Amniotic epithelial cell (primary cell): Measurements from ENCODE around the gene CXCL14.

Experiments used
- DNase-seq: peaks from one replicate; pipeline ENCODE4 v3.0.0-alpha.2; 2010; ENCODE audit warnings: low read depth

The CXCL14 gene

GRCh38 chr5:135596157-135596763 is 17.5 kb upstream of the CXCL14 start:
- no peak for DNase-seq

- no peak for DNase-seq
Measured at GRCh38 chr5:135594416-135594960, 15.7 kb upstream of the CXCL14 start.

GRCh38 chr5:135593886-135594285 is 15.1 kb upstream of the CXCL14 start:
- DNase-seq = no peak

GRCh38 chr5:135593141-135593540 is 14.3 kb upstream of the CXCL14 start:
- no peak for DNase-seq

GRCh38 chr5:135592312-135593045 is 13.7 kb upstream of the CXCL14 start:
- DNase-seq = no peak

GRCh38 chr5:135591277-135591676 is 12.5 kb upstream of the CXCL14 start:
- DNase-seq = no peak

GRCh38 chr5:135589152-135589551 is 10.4 kb upstream of the CXCL14 start:
- no peak for DNase-seq

- no peak for DNase-seq
Measured at GRCh38 chr5:135587721-135588663, 9.2 kb upstream of the CXCL14 start.

DNA sequence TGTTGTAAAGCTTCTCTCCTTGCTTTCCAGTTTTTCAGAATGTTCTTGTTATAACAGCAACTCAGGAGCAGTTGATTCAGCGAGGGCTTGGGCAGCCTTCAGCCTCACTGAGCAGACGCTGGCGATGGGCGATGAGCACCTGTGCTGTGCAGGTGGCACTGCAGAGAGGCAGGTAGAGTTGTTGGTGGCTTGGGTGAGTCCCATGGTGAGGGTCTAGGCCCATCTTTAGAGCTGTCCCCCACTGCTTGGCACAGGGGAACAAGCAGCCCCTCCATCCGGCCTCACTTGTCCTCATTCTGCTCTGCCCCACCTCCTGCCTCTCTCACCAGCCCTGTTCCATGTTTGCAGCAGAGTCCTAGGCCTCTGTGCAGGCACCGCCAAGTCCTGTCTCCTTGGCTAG is 6.1 kb upstream of the CXCL14 start:
- no peak for DNase-seq

DNA sequence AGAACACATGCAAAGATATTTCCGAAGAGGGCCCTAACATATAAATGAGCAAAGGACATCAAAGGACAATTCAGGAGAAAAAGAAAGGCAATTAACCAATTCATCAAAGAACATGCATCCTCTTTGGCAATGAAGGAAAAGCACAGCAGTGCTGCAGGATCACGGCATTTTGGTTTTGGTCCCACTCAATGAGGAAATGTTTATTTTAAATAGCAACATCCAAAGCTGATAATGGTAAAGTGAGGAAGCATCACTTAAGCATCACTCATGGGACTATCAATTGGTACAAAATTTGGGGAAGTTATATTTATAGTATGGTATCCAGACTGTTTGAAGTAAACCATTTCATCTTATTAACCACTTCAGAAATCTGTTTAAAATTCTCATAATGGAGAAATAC is 5.5 kb upstream of the CXCL14 start:
- no peak for DNase-seq

GRCh38 chr5:135582099-135582781 is 3.4 kb upstream of the CXCL14 start:
- DNase-seq = no peak

GRCh38 chr5:135578305-135578684 is 496 bp downstream of the CXCL14 start:
- DNase-seq = no peak

DNA sequence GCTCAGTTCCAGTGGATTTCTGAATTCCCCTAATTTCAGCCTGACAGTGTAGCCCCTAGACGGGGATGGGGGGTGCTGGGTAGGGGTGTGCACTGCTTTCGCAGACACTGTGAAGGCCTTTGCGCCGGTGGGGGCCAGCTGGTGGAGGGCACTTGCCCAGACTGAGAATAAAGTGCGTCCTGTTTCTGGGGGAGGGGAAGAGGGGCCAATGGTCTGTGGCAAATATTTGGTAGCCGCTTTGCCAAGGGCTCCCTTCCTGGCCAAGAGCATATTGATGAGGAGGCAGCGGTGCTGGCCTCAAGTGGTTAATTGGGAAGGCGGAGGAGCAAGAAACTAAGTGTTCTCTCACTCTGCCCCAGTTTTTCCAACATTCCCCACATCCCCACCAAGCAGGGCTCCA is 1.4 kb downstream of the CXCL14 start:
- DNase-seq = no peak

- DNase-seq = peak; percentile 24
Measured at GRCh38 chr5:135576075-135576599, 2.7 kb downstream of the CXCL14 start.

GRCh38 chr5:135574493-135574892 is 4.3 kb downstream of the CXCL14 start:
- no peak for DNase-seq

- DNase-seq = no peak
Measured at GRCh38 chr5:135571902-135572301, 6.9 kb downstream of the CXCL14 start.

GRCh38 chr5:135571066-135571609 is 7.7 kb downstream of the CXCL14 start:
- no peak for DNase-seq

GRCh38 chr5:135570453-135570764 is 8.4 kb downstream of the CXCL14 start:
- DNase-seq = no peak

GRCh38 chr5:135569755-135570452 is 8.9 kb downstream of the CXCL14 start:
- DNase-seq = peak; percentile 36

DNA sequence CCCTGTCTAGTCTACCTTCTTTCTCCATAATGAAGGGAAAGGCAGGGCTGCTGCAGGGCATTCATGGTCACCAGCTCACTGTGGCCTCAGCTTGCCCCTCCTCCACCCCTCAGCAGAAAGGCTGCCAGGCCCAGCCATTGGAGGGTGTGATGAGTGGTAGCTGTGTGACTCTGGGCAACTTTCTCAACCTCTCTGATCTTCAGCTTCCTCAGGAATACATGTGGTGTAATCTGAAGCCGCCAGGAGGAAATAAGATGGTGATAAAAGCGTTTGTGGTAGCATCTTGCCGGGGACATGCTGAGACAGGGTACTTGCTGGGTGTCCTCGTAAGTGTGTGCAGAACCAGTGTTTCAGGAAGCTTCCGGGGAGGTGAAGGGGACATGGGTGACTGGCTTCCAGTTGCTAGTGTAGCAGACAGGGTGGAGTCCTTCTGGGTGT is 9.8 kb downstream of the CXCL14 start:
- DNase-seq = no peak

DNA sequence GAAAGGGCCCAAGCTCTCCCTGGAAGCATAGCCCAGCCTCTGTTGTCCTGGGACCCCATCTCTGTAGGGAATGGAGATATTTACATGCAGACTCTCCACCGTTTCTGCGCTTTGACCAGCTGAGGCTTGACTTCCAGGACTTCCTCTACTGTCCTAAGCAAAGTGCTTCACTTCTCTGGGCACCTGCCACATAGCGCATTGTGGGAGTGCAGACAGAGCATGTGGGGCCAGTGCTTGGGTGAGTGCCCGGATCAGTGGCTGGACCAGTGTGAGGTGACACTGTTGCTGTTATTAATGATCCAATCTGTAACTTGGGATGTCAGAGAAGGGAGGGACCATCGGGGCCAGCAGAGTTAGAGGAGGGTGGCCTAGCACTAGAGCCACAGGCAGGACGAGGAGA is 10.5 kb downstream of the CXCL14 start:
- no peak for DNase-seq
